ENCODE results near the gene SIAH1.

Gene SIAH1

GRCh38 chr16:48384520-48385252 is 527 bp downstream of the SIAH1 start:
- Histone ChIP-seq H2BK12ac (ENCODE audit: low read length in 2 of 2) (no peak overlapping the region), H3K36me3 (ENCODE audit: control insufficient read depth in 1 of 2, insufficient read depth in 2 of 2, low read depth in 1 of 2, low read length in 2 of 2) (no peaks in the 10 kb centered on the region), H4K8ac (ENCODE audit: low read length) (peak overlapping the region; percentile 99), H3K9me3 (ENCODE audit: control insufficient read depth, low read length) (no peaks in the 10 kb centered on the region), H3K18ac (ENCODE audit: low read depth in 1 of 2, low read length in 2 of 2) (peak overlapping the region; percentile 98), H3K27me3 (ENCODE audit: control insufficient read depth in 1 of 2, insufficient read depth in 1 of 2, low read length in 2 of 2) (no peaks in the 10 kb centered on the region), H2BK5ac (ENCODE audit: low read depth, low read length, poor library complexity, severe bottlenecking) (peak overlapping the region; percentile 100), H2AK5ac (ENCODE audit: low read length, severe bottlenecking) (no peak overlapping the region), H3K79me1 (replicated peaks; ENCODE audit: low read length, poor library complexity, severe bottlenecking) (no peaks in the 10 kb centered on the region), H2AFZ (ENCODE audit: low read depth, low read length) (peak overlapping the region; percentile 36), H3K4me1 (ENCODE audit: control insufficient read depth, insufficient read depth, low read depth, low read length) (peaks cover 6% of the 10 kb centered on the region), H3K27ac (ENCODE audit: low read length, poor library complexity, severe bottlenecking) (peak overlapping the region; percentile 85), H4K91ac (ENCODE audit: low read length) (peak overlapping the region; percentile 99), H3K14ac (ENCODE audit: low read length in 2 of 2) (peak overlapping the region in 1 of 2 experiments; percentile 100), H2BK120ac (ENCODE audit: low read depth, low read length) (peak overlapping the region; percentile 99), H3K23ac (ENCODE audit: low read length in 2 of 2) (peak overlapping the region in 1 of 2 experiments; percentile 96), H3K4me2 (ENCODE audit: low read length, poor library complexity, severe bottlenecking) (peak overlapping the region; percentile 60), H2BK15ac (ENCODE audit: low read depth, poor library complexity, severe bottlenecking) (peak overlapping the region; percentile 93), H3K4ac (ENCODE audit: low read depth in 1 of 2, low read length in 2 of 2) (peak overlapping the region; percentile 97 to 99), H3K9ac (ENCODE audit: low read length) (peak overlapping the region; percentile 98), H3K4me3 (ENCODE audit: insufficient read depth in 1 of 2, low read depth in 1 of 2, low read length in 2 of 2) (peak overlapping the region; percentile 96 to 98)
- DNase-seq: peak; percentile 42
- under 1% methylated on average over 67 of the region's 103 CpGs for WGBS

GRCh38 chr16:48383877-48384519 is 1.2 kb downstream of the SIAH1 start:
- Histone ChIP-seq H3K27ac (ENCODE audit: low read length, poor library complexity, severe bottlenecking) (peak overlapping the region; percentile 85), H4K91ac (ENCODE audit: low read length) (no peak overlapping the region), H3K27me3 (ENCODE audit: control insufficient read depth in 1 of 2, insufficient read depth in 1 of 2, low read length in 2 of 2) (no peaks in the 10 kb centered on the region), H2BK15ac (ENCODE audit: low read depth, poor library complexity, severe bottlenecking) (no peak overlapping the region), H2AK5ac (ENCODE audit: low read length, severe bottlenecking) (no peak overlapping the region), H3K18ac (ENCODE audit: low read depth in 1 of 2, low read length in 2 of 2) (peak overlapping the region; percentile 58 to 95), H3K4me3 (ENCODE audit: insufficient read depth in 1 of 2, low read depth in 1 of 2, low read length in 2 of 2) (peak overlapping the region; percentile 96 to 98), H3K9me3 (ENCODE audit: control insufficient read depth, low read length) (no peaks in the 10 kb centered on the region), H2BK12ac (ENCODE audit: low read length in 2 of 2) (no peak overlapping the region), H3K23ac (ENCODE audit: low read length in 2 of 2) (peak overlapping the region in 1 of 2 experiments; percentile 72), H3K4me2 (ENCODE audit: low read length, poor library complexity, severe bottlenecking) (peak overlapping the region; percentile 60), H4K8ac (ENCODE audit: low read length) (peak overlapping the region; percentile 45), H3K4ac (ENCODE audit: low read depth in 1 of 2, low read length in 2 of 2) (peak overlapping the region in 1 of 2 experiments; percentile 94), H2BK120ac (ENCODE audit: low read depth, low read length) (peak overlapping the region; percentile 99), H3K79me1 (replicated peaks; ENCODE audit: low read length, poor library complexity, severe bottlenecking) (no peaks in the 10 kb centered on the region), H3K9ac (ENCODE audit: low read length) (peak overlapping the region; percentile 98), H2AFZ (ENCODE audit: low read depth, low read length) (peak overlapping the region; percentile 27), H2BK5ac (ENCODE audit: low read depth, low read length, poor library complexity, severe bottlenecking) (no peak overlapping the region), H3K4me1 (ENCODE audit: control insufficient read depth, insufficient read depth, low read depth, low read length) (peaks cover 6% of the 10 kb centered on the region), H3K36me3 (ENCODE audit: control insufficient read depth in 1 of 2, insufficient read depth in 2 of 2, low read depth in 1 of 2, low read length in 2 of 2) (no peaks in the 10 kb centered on the region), H3K14ac (ENCODE audit: low read length in 2 of 2) (peak overlapping the region in 1 of 2 experiments; percentile 81)
- WGBS: under 1% methylated on average over 14 of the region's 15 CpGs
- peak; percentile 62 for DNase-seq

GRCh38 chr16:48383009-48383876 is 2.0 kb downstream of the SIAH1 start:
- Histone ChIP-seq H2AK5ac (ENCODE audit: low read length, severe bottlenecking) (no peak overlapping the region), H3K9ac (ENCODE audit: low read length) (peak overlapping the region; percentile 98), H3K36me3 (ENCODE audit: control insufficient read depth in 1 of 2, insufficient read depth in 2 of 2, low read depth in 1 of 2, low read length in 2 of 2) (no peaks in the 10 kb centered on the region), H2BK120ac (ENCODE audit: low read depth, low read length) (no peak overlapping the region), H2BK15ac (ENCODE audit: low read depth, poor library complexity, severe bottlenecking) (no peak overlapping the region), H3K4me2 (ENCODE audit: low read length, poor library complexity, severe bottlenecking) (peak overlapping the region; percentile 60), H3K9me3 (ENCODE audit: control insufficient read depth, low read length) (no peaks in the 10 kb centered on the region), H3K14ac (ENCODE audit: low read length in 2 of 2) (no peak overlapping the region), H4K8ac (ENCODE audit: low read length) (no peak overlapping the region), H3K27ac (ENCODE audit: low read length, poor library complexity, severe bottlenecking) (no peak overlapping the region), H3K4me1 (ENCODE audit: control insufficient read depth, insufficient read depth, low read depth, low read length) (peaks cover 6% of the 10 kb centered on the region), H3K23ac (ENCODE audit: low read length in 2 of 2) (no peak overlapping the region), H3K4me3 (ENCODE audit: insufficient read depth in 1 of 2, low read depth in 1 of 2, low read length in 2 of 2) (peak overlapping the region in 1 of 2 experiments; percentile 96), H3K4ac (ENCODE audit: low read depth in 1 of 2, low read length in 2 of 2) (no peak overlapping the region), H4K91ac (ENCODE audit: low read length) (no peak overlapping the region), H3K18ac (ENCODE audit: low read depth in 1 of 2, low read length in 2 of 2) (no peak overlapping the region), H3K79me1 (replicated peaks; ENCODE audit: low read length, poor library complexity, severe bottlenecking) (no peaks in the 10 kb centered on the region), H2BK5ac (ENCODE audit: low read depth, low read length, poor library complexity, severe bottlenecking) (no peak overlapping the region), H2AFZ (ENCODE audit: low read depth, low read length) (no peak overlapping the region), H2BK12ac (ENCODE audit: low read length in 2 of 2) (no peak overlapping the region), H3K27me3 (ENCODE audit: control insufficient read depth in 1 of 2, insufficient read depth in 1 of 2, low read length in 2 of 2) (no peaks in the 10 kb centered on the region)
- WGBS: 74% methylated on average over 3 of the region's 6 CpGs
- no peak for DNase-seq
